DOHH2 (cell line): ENCODE results near the gene LCK.

Source experiments
- EZH2phosphoT487 ChIP-seq: fragments of 200-600 bp; sonication (generic); IDR thresholded peaks from 2 replicates; pipeline ENCODE4 v1.6.1; 2017; ENCODE audit warnings: borderline replicate concordance, mild to moderate bottlenecking, antibody characterized with exemption, low read length, moderate library complexity, mixed read lengths
- TF ChIP-seq, protein P1 (sequence below): fragments of 200-600 bp; sonication (generic); IDR thresholded peaks from one replicate; pipeline ENCODE4 v1.5.1; 2014; ENCODE audit warnings: antibody characterized with exemption, mild to moderate bottlenecking, low read depth, low read length; ENCODE audit not compliant: poor library complexity, severe bottlenecking

DNA sequence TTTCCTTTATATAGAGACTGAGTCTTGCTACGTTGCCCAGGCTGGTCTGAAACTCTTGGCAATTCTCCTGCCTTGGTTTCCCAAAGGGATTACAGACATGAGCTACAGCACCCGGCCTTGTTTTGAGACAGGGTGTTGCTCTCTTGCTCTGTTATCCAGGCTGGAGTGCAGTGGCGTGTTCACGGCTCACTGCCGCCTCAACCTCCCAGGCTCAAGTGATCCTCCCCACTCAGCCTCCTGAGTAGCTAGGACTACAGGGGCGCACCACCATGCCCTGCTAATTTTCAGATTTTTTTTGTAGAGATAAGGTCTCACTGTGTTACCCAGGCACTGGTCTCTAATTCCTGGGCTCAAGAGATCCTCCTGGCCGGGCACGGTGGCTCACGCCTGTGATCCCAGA, 14.8 kb downstream of the LCK start:
- no peak for TF ChIP-seq EZH2phosphoT487
- TF ChIP-seq, protein P1, sequence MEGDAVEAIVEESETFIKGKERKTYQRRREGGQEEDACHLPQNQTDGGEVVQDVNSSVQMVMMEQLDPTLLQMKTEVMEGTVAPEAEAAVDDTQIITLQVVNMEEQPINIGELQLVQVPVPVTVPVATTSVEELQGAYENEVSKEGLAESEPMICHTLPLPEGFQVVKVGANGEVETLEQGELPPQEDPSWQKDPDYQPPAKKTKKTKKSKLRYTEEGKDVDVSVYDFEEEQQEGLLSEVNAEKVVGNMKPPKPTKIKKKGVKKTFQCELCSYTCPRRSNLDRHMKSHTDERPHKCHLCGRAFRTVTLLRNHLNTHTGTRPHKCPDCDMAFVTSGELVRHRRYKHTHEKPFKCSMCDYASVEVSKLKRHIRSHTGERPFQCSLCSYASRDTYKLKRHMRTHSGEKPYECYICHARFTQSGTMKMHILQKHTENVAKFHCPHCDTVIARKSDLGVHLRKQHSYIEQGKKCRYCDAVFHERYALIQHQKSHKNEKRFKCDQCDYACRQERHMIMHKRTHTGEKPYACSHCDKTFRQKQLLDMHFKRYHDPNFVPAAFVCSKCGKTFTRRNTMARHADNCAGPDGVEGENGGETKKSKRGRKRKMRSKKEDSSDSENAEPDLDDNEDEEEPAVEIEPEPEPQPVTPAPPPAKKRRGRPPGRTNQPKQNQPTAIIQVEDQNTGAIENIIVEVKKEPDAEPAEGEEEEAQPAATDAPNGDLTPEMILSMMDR, result no peak
